Activated gamma-delta T cell treated with Interleukin-2 at 50 U/mL for 16 hours (primary cell): Measurements from ENCODE around the gene RAB36.

Source experiments
- DNase-seq: peaks from one replicate; pipeline ENCODE4 v3.0.0-alpha.2; 2020

Gene RAB36

DNA sequence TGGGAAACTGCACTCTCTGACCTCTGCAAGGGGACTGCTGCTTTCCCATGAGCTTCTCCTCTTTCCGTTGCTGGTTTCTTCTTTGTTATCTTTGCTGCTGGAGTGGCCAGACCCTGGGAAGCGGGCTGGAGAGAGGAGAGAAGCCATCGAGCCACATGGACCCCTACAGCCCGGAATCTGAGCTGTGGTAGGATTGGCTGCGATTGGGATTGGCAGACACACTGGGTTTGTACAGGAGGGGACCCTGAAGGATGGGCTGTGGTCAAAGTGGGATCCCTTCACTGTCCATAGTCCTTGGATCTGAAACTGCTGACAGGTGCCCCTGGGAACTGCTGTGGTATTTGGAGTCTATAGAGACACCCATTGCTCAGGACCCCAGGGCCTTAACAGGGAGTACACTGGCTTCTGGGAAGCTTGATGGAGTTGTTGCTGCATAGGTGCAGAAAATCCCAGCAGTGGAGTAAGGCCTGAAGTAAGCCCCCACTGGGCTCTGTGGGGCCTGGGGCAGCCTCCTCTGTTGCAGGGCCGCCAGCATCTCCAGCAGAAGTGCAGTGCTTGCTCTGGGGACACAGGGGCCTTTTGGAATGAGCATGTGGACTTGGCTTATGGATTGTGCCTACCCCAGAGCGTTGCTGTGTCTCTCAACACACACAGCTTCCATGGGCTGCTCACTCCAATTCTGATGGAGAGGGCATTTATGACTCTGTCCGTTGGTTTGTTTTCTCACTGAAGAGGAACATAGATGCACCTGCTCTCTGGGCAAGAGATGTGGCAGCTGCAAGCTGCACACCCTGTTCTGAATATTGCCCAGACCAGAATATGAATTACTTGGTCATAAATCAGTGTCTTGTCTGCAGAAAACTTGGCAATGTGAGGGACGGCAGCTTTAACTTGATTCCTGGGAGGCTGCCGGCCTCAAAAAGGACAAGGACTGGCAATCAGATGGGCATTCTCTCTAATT, 67.1 kb downstream of the RAB36 start:
- no peak for DNase-seq

DNA sequence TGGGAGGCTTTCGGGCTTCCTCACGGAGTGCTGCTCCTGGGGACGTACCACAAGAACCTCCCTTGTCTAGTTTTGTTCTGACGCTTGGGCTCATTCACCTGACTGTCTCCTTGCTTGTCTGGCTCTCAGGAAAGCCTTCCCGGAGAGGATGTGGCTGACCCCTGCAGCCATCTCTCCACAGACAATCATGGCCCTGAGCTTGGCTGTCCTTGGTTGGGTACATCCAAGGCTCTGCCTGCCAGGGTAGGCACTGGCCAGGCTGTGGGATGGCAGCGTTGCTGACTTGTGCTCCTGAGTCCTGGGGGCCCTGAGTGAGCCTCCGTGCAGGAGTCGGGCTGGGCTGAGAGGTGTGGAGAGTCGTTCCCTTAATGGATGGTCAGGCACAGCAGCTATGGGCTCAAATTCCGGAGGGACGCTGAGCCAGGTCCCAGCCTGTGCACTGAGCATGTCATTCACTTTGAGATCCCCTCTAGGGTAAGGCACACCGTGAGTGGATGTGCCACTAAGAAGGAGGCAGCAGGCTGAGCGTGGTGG, 67.8 kb downstream of the RAB36 start:
- no peak for DNase-seq

DNA sequence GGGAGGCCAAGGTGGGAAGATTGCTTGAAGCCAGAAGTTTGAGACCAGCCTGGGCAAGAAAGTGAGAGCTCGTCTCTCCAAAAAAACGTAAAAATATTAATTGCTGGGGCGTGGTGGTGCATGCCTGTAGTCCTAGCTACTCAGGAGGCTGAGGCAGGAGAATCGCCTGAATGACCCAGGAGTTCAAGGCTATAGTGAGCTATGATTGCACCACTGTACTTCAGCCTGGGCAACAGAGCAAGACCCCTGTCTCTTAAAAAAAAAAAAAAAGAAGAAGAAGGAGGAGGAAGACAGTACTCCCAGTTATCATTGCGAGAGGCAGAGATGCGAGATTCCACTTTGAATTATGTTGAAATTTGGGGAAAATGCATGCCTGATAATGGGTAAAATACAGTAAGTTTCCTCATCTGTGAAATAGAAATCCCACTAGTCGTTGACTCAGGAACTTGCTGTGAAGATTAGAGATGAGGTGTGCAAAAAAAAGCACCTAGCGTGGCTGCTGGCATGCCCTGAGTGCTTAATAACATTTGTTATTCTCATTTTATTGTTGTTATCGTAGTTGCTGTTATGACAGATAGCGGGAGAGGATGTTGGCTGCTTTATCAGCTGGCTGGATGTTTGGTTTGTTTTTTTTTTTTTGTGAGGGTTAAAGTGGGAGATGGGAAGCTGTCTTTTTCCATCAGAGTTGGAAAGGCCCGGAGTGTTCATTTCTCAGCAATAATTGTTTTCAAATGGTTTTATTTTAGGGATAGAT, 68.5 kb downstream of the RAB36 start:
- no peak for DNase-seq
